ENCODE measurements around the gene KCNIP3.

KCNIP3 gene

GRCh38 chr2:95319481-95320343 lies 22.6 kb downstream of the KCNIP3 start:
- no peak for DNase-seq (ENCODE audit: low read depth, low spot score)
- TF ChIP-seq ZNF274 (IDR thresholded peaks at IDR 0.05; ENCODE audit: low read depth, low read length) = no peak
- no peak for TF ChIP-seq YY1 (IDR thresholded peaks at IDR 0.05; ENCODE audit: insufficient read depth, insufficient read length)
- no peak for TF ChIP-seq SUZ12 (IDR thresholded peaks at IDR 0.05; ENCODE audit: extremely low read depth, insufficient read depth, insufficient read length)
- Histone ChIP-seq H3K27me3 (ENCODE audit: insufficient read depth, insufficient read length) (no peaks in the 10 kb centered on the region), H3K9me3 (ENCODE audit: insufficient read depth, low read length) (no peaks in the 10 kb centered on the region), H3K4me3 (ENCODE audit: insufficient read length, low read depth) (no peak overlapping the region), H3K36me3 (ENCODE audit: insufficient read depth, insufficient read length, low read length) (no peaks in the 10 kb centered on the region), H3K4me1 (ENCODE audit: insufficient read depth, insufficient read length) (peaks cover 27% of the 10 kb centered on the region), H3K9ac (ENCODE audit: insufficient read length, low read depth) (no peak overlapping the region)

- TF ChIP-seq SUZ12 (IDR thresholded peaks at IDR 0.05; ENCODE audit: extremely low read depth, insufficient read depth, insufficient read length) (no peak), ZNF274 (IDR thresholded peaks at IDR 0.05; ENCODE audit: low read depth, low read length) (no peak), YY1 (IDR thresholded peaks at IDR 0.05; ENCODE audit: insufficient read depth, insufficient read length) (no peak)
- H3K4me1 ChIP-seq (ENCODE audit: insufficient read depth, insufficient read length) = peaks cover 27% of the 10 kb centered on the region
- DNase-seq (ENCODE audit: low read depth, low spot score) = no peak
- H3K9ac ChIP-seq (ENCODE audit: insufficient read length, low read depth) = no peak overlapping the region
- no peaks in the 10 kb centered on the region for H3K9me3 ChIP-seq (ENCODE audit: insufficient read depth, low read length)
- no peaks in the 10 kb centered on the region for H3K27me3 ChIP-seq (ENCODE audit: insufficient read depth, insufficient read length)
- H3K4me3 ChIP-seq (ENCODE audit: insufficient read length, low read depth) = no peak overlapping the region
- H3K36me3 ChIP-seq (ENCODE audit: insufficient read depth, insufficient read length, low read length) = no peaks in the 10 kb centered on the region
Observed at GRCh38 chr2:95320344-95320712, 23.2 kb downstream of the KCNIP3 start.

- TF ChIP-seq SUZ12 (IDR thresholded peaks at IDR 0.05; ENCODE audit: extremely low read depth, insufficient read depth, insufficient read length) (no peak), ZNF274 (IDR thresholded peaks at IDR 0.05; ENCODE audit: low read depth, low read length) (no peak), YY1 (IDR thresholded peaks at IDR 0.05; ENCODE audit: insufficient read depth, insufficient read length) (no peak)
- Histone ChIP-seq H3K9ac (ENCODE audit: insufficient read length, low read depth) (no peak overlapping the region), H3K27me3 (ENCODE audit: insufficient read depth, insufficient read length) (no peaks in the 10 kb centered on the region), H3K36me3 (ENCODE audit: insufficient read depth, insufficient read length, low read length) (no peaks in the 10 kb centered on the region), H3K9me3 (ENCODE audit: insufficient read depth, low read length) (no peaks in the 10 kb centered on the region), H3K4me3 (ENCODE audit: insufficient read length, low read depth) (no peak overlapping the region), H3K4me1 (ENCODE audit: insufficient read depth, insufficient read length) (peaks cover 26% of the 10 kb centered on the region)
- DNase-seq (ENCODE audit: low read depth, low spot score) = no peak
Observed at GRCh38 chr2:95320986-95321767, 24.0 kb downstream of the KCNIP3 start.

DNA sequence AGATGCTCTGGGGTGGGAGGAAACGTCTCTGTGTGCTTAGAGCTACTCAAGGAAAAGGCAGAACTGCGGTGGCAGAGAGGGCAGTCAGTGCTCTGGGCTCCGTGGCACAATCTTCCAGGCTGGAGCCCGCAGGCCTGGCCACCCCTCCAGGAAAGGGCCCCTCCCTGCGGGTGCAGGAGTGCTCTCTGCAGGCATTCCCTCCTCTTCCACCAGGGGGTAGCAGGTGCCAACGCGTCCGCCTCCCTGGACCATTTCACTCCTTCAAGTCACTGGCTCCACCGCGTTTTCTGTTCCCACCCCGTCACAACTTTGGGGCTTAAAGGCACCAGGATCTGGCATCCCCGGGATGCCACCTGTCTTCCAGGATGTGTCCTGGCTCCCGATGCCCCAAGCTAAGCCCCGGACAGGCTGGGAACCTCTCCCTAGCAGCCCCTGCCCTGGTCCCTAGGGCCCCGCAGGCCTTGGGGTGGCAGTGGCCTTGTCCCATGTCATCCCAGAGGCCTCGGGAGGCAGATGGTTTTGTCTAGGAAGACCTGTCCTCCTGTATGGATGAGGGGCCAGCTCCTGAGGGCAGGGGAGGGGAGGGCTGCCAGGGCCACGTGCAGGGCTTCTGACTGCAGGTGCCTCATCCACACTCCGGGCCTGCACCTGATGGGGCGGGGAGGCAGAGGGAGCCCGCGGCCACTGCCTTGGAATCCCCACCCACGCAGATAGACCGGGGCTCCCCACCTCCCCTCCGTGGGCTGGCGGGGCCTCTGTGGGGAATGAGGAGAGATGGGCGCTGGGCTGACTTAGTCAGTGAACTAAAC lies 26.4 kb downstream of the KCNIP3 start:
- no peak for DNase-seq (ENCODE audit: low read depth, low spot score)
- Histone ChIP-seq H3K36me3 (ENCODE audit: insufficient read depth, insufficient read length, low read length) (no peaks in the 10 kb centered on the region), H3K9ac (ENCODE audit: insufficient read length, low read depth) (no peak overlapping the region), H3K27me3 (ENCODE audit: insufficient read depth, insufficient read length) (no peaks in the 10 kb centered on the region), H3K4me3 (ENCODE audit: insufficient read length, low read depth) (no peak overlapping the region), H3K9me3 (ENCODE audit: insufficient read depth, low read length) (no peaks in the 10 kb centered on the region), H3K4me1 (ENCODE audit: insufficient read depth, insufficient read length) (peaks cover 16% of the 10 kb centered on the region)
- no peak for TF ChIP-seq SUZ12 (IDR thresholded peaks at IDR 0.05; ENCODE audit: extremely low read depth, insufficient read depth, insufficient read length)
- no peak for TF ChIP-seq YY1 (IDR thresholded peaks at IDR 0.05; ENCODE audit: insufficient read depth, insufficient read length)
- TF ChIP-seq ZNF274 (IDR thresholded peaks at IDR 0.05; ENCODE audit: low read depth, low read length) = no peak

DNA sequence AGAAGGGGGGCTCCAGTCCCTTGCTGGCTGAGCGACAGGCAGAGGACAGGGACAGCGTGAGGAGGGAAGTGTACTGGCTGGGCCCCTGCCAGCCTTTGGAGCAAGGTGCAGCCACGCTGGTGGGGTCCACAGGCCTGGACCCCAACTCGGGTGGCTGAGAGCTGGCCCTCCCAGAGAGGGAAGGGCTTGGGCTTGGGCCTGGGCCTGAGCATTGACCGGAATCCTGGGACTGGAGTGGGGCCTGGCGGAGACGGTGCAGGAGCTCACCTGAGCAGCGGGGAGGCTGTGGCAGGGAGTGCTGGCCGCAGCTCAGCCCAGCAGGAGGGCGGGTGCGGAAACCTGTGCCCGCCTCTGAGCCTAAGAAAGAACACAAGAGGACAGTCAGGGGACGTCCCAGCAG lies 27.9 kb downstream of the KCNIP3 start:
- no peaks in the 10 kb centered on the region for H3K9me3 ChIP-seq (ENCODE audit: insufficient read depth, low read length)
- no peaks in the 10 kb centered on the region for H3K27me3 ChIP-seq (ENCODE audit: insufficient read depth, insufficient read length)
- no peaks in the 10 kb centered on the region for H3K36me3 ChIP-seq (ENCODE audit: insufficient read depth, insufficient read length, low read length)
- peaks cover 14% of the 10 kb centered on the region for H3K4me1 ChIP-seq (ENCODE audit: insufficient read depth, insufficient read length)
- no peak overlapping the region for H3K4me3 ChIP-seq (ENCODE audit: insufficient read length, low read depth)
- H3K9ac ChIP-seq (ENCODE audit: insufficient read length, low read depth) = no peak overlapping the region
- TF ChIP-seq SUZ12 (IDR thresholded peaks at IDR 0.05; ENCODE audit: extremely low read depth, insufficient read depth, insufficient read length) (no peak), ZNF274 (IDR thresholded peaks at IDR 0.05; ENCODE audit: low read depth, low read length) (no peak), YY1 (IDR thresholded peaks at IDR 0.05; ENCODE audit: insufficient read depth, insufficient read length) (no peak)
- no peak for DNase-seq (ENCODE audit: low read depth, low spot score)

DNA sequence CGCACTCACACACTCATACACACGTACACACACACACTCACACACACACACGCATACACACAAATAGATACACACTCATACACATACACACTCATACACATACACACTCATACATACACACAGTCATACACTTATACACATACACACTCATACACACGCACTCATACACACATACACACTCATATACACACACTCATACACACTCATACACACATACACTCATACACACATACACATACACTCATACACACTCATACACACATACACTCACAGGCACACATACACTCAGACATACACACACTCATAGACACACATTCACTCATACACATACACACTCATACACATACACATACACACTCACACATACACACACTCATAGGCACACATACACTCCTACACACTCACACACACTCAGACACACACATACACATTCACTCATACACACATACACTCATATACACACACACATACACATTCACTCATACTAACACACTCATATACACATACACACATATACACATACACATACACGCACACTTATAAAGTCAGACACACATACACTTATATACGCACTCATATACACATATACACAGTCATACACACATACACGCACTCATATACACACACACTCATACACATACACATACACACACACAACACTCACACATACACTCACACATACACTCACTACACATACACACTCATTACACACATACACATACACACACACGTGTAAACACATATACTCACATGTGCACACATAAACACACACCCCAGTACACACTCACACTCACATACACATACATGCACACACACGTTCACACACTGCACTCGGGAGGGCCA lies 28.7 kb downstream of the KCNIP3 start:
- Histone ChIP-seq H3K36me3 (ENCODE audit: insufficient read depth, insufficient read length, low read length) (no peaks in the 10 kb centered on the region), H3K9me3 (ENCODE audit: insufficient read depth, low read length) (no peaks in the 10 kb centered on the region), H3K27me3 (ENCODE audit: insufficient read depth, insufficient read length) (no peaks in the 10 kb centered on the region), H3K4me3 (ENCODE audit: insufficient read length, low read depth) (no peak overlapping the region), H3K4me1 (ENCODE audit: insufficient read depth, insufficient read length) (peaks cover 11% of the 10 kb centered on the region), H3K9ac (ENCODE audit: insufficient read length, low read depth) (no peak overlapping the region)
- DNase-seq (ENCODE audit: low read depth, low spot score) = no peak
- TF ChIP-seq SUZ12 (IDR thresholded peaks at IDR 0.05; ENCODE audit: extremely low read depth, insufficient read depth, insufficient read length) (no peak), YY1 (IDR thresholded peaks at IDR 0.05; ENCODE audit: insufficient read depth, insufficient read length) (no peak), ZNF274 (IDR thresholded peaks at IDR 0.05; ENCODE audit: low read depth, low read length) (no peak)

Data from NT2/D1 (cell line).